ENCODE measurements around the gene CDCP1.

DNA sequence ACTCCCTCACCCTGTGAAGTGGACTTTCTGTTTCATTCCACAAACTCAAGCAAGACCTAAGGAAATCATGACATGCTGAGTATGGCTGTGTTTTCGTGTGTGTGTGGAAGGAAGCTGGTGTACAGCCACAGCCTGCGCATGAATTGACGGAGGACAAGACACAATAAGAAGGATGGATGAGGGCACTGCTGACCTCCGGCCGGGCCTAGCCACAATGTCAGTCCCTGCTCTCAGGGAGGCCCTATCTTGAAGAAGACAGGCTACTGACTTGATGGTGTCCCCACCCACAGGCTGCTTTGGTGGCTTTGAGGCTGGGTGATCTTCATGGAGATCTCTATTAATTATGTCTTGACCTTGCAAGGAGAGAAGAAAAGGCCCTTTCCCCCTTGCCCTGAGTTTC, 39.3 kb upstream of the CDCP1 start:
- TF ChIP-seq, protein P1, sequence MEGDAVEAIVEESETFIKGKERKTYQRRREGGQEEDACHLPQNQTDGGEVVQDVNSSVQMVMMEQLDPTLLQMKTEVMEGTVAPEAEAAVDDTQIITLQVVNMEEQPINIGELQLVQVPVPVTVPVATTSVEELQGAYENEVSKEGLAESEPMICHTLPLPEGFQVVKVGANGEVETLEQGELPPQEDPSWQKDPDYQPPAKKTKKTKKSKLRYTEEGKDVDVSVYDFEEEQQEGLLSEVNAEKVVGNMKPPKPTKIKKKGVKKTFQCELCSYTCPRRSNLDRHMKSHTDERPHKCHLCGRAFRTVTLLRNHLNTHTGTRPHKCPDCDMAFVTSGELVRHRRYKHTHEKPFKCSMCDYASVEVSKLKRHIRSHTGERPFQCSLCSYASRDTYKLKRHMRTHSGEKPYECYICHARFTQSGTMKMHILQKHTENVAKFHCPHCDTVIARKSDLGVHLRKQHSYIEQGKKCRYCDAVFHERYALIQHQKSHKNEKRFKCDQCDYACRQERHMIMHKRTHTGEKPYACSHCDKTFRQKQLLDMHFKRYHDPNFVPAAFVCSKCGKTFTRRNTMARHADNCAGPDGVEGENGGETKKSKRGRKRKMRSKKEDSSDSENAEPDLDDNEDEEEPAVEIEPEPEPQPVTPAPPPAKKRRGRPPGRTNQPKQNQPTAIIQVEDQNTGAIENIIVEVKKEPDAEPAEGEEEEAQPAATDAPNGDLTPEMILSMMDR (IDR thresholded peaks at IDR 0.05; ENCODE audit: low read length): no peak
- no peak for TF ChIP-seq EZH2 (optimal IDR thresholded peaks at IDR 0.05; ENCODE audit: low read depth, low read length)

All from MM.1S (cell line).